ENCODE measurements around the gene COX6B2.

DNA sequence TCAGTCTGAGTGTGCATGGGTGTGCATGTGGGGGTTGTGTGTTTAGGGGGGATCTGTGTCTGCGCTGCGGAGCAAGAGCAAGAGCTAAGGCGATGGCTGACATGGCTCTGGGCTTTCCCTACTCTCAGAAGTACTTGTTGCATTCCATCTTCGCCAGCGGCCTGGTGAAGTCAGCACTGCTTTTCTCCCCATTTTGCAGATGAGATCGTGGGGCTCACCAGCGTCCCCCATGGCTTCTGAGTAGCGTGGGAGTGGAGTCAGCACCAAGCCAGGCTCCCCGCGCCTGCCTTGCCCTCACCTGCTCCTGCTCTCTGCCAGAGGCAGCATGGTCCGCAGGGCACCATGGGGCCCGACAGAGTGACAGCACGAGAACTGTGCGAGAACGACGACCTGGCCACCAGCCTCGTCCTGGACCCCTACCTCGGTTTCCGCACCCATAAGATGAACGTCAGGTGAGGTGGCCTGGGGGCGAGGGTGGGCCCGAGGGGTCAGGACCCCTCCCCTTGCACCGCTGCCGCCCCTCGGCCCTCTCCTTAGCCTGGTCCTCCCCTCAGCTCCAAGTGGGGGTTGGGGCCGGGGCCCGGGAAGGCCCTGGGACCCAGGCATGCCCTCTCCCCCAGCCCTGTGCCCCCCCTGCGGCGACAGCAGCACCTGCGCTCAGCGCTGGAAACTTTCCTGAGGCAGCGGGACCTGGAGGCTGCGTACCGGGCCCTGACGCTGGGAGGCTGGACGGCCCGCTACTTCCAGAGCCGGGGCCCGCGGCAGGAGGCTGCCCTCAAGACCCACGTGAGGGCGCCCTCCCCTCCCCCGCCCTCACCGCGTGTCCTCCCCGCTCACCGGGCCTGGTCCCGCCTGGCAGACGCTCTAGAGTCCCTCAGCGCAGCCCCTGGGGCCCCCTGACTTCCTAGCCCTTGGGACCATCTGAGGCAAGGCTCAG lies 12.7 kb downstream of the COX6B2 start:
- TF ChIP-seq SP2 (tag by site-specific recombination; IDR thresholded peaks at IDR 0.05), result no peak
- no peak for TF ChIP-seq ZNF530 (tag by site-specific recombination; IDR thresholded peaks at IDR 0.05; ENCODE audit: low read depth)
- TF ChIP-seq, protein P1, sequence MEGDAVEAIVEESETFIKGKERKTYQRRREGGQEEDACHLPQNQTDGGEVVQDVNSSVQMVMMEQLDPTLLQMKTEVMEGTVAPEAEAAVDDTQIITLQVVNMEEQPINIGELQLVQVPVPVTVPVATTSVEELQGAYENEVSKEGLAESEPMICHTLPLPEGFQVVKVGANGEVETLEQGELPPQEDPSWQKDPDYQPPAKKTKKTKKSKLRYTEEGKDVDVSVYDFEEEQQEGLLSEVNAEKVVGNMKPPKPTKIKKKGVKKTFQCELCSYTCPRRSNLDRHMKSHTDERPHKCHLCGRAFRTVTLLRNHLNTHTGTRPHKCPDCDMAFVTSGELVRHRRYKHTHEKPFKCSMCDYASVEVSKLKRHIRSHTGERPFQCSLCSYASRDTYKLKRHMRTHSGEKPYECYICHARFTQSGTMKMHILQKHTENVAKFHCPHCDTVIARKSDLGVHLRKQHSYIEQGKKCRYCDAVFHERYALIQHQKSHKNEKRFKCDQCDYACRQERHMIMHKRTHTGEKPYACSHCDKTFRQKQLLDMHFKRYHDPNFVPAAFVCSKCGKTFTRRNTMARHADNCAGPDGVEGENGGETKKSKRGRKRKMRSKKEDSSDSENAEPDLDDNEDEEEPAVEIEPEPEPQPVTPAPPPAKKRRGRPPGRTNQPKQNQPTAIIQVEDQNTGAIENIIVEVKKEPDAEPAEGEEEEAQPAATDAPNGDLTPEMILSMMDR (tag by site-specific recombination; IDR thresholded peaks at IDR 0.05), result no peak
- TF ChIP-seq, protein P2, sequence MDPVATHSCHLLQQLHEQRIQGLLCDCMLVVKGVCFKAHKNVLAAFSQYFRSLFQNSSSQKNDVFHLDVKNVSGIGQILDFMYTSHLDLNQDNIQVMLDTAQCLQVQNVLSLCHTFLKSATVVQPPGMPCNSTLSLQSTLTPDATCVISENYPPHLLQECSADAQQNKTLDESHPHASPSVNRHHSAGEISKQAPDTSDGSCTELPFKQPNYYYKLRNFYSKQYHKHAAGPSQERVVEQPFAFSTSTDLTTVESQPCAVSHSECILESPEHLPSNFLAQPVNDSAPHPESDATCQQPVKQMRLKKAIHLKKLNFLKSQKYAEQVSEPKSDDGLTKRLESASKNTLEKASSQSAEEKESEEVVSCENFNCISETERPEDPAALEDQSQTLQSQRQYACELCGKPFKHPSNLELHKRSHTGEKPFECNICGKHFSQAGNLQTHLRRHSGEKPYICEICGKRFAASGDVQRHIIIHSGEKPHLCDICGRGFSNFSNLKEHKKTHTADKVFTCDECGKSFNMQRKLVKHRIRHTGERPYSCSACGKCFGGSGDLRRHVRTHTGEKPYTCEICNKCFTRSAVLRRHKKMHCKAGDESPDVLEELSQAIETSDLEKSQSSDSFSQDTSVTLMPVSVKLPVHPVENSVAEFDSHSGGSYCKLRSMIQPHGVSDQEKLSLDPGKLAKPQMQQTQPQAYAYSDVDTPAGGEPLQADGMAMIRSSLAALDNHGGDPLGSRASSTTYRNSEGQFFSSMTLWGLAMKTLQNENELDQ (tag by site-specific recombination; IDR thresholded peaks at IDR 0.05; ENCODE audit: low read depth), result no peak

All from HEK293 (cell line).